ACHN (cell line): ENCODE measurements around the gene SNAPC2.

Experiments
- DNase-seq: peaks from one replicate; pipeline ENCODE4 v3.0.0-alpha.2; 2015
- in situ Hi-C: cut with HindIII; loops from 2 replicates; pipeline ENCODE4 v1.10.0; 2017; ENCODE audit warnings: low sequenced_read_pairs, low pct_ligation_motif_present, low pct_unique_long_range_greater_than_20kb

SNAPC2 gene

GRCh38 chr19:7905859-7906258, 14.3 kb upstream of the SNAPC2 start:
- no peak for DNase-seq
- in situ Hi-C loops, result no loop called here

GRCh38 chr19:7907122-7907521, 13.0 kb upstream of the SNAPC2 start:
- DNase-seq, result no peak
- in situ Hi-C loops, result no loop called here

- no peak for DNase-seq
- in situ Hi-C loops, result no loop called here
These were observed 12.6 kb upstream of the SNAPC2 start for GRCh38 chr19:7907544-7907943.

- DNase-seq, result no peak
- in situ Hi-C loops, result no loop called here
These were observed 11.9 kb upstream of the SNAPC2 start for GRCh38 chr19:7908078-7908699.

- no peak for DNase-seq
- in situ Hi-C loops, result no loop called here
These were observed 11.2 kb upstream of the SNAPC2 start for GRCh38 chr19:7908742-7909461.

- no peak for DNase-seq
- in situ Hi-C loops, result no loop called here
These were observed 10.6 kb upstream of the SNAPC2 start for GRCh38 chr19:7909471-7910067.

GRCh38 chr19:7910321-7911161, 9.6 kb upstream of the SNAPC2 start:
- no peak for DNase-seq
- in situ Hi-C loops, result no loop called here

- DNase-seq, result no peak
- in situ Hi-C loops, result no loop called here
These were observed 8.5 kb upstream of the SNAPC2 start for GRCh38 chr19:7911508-7912143.

GRCh38 chr19:7912144-7912696, 7.9 kb upstream of the SNAPC2 start:
- in situ Hi-C loops, result no loop called here

GRCh38 chr19:7912697-7913564, 7.2 kb upstream of the SNAPC2 start:
- in situ Hi-C loops, result no loop called here
- no peak for DNase-seq

More at GRCh38 chr19:7912144-7912696, 7.9 kb upstream of the SNAPC2 start:
- DNase-seq, result no peak

GRCh38 chr19:7913652-7914051, 6.5 kb upstream of the SNAPC2 start:
- DNase-seq, result no peak
- in situ Hi-C loops, result no loop called here

GRCh38 chr19:7914099-7914498, 6.0 kb upstream of the SNAPC2 start:
- in situ Hi-C loops, result no loop called here
- no peak for DNase-seq

GRCh38 chr19:7914598-7915045, 5.5 kb upstream of the SNAPC2 start, which contains the start of gene TGFBR3L:
Gene TGFBR3L, plus strand, starts transcription at chr19:7914830.
- no peak for DNase-seq
- in situ Hi-C loops, result no loop called here

- no peak for DNase-seq
- in situ Hi-C loops, result no loop called here
These were observed 4.7 kb upstream of the SNAPC2 start for GRCh38 chr19:7915250-7916102.

GRCh38 chr19:7916103-7916954, 3.8 kb upstream of the SNAPC2 start:
- peak; percentile 59 for DNase-seq
- in situ Hi-C loops, result no loop called here

- in situ Hi-C loops, result no loop called here
- no peak for DNase-seq
These were observed 3.2 kb upstream of the SNAPC2 start for GRCh38 chr19:7916955-7917266.
